ENCODE data around the gene MST1R. TPM values are rescaled to one million over a fixed set of nuclear protein-coding genes. Genes with fewer than 3 reads are reported as not detected.
"Not testable (repeated sequence)": the region's sequence is repeated elsewhere in the genome, so short reads cannot be mapped to it uniquely, and the experiment has no call there.

MST1R gene
- total RNA-seq, 1 donor: 0.81 TPM

DNA sequence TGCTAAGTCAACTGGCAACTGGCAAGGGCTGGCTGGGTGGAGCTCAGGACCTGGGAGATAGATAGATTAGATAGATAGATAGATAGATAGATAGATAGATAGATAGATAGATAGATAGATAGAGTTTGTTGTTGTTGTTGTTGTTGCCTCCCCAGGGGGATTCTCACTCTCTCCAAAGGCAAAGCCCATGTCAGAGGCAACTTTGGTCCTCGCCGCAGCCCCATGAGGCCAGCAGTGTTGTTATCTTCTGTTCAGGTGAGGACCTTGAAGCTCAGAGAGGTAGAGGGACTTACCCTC lies 7.4 kb upstream of the MST1R start:
- TF ChIP-seq CTCF (IDR thresholded peaks at IDR 0.05; ENCODE audit: insufficient read depth, low read length): no peak
- H3K4me3 ChIP-seq (ENCODE audit: low read depth, low read length): no peak overlapping the region
- no peak for DNase-seq (ENCODE audit: low read depth)

GRCh38 chr3:49910409-49911123 lies 6.9 kb upstream of the MST1R start:
- no peak for DNase-seq (ENCODE audit: low read depth)
- no peak overlapping the region for H3K4me3 ChIP-seq (ENCODE audit: low read depth, low read length)
- TF ChIP-seq CTCF (IDR thresholded peaks at IDR 0.05; ENCODE audit: insufficient read depth, low read length): no peak

- DNase-seq (ENCODE audit: low read depth): no peak
- H3K4me3 ChIP-seq (ENCODE audit: low read depth, low read length): no peak overlapping the region
- TF ChIP-seq CTCF (IDR thresholded peaks at IDR 0.05; ENCODE audit: insufficient read depth, low read length): no peak
These were observed 4.9 kb upstream of the MST1R start for GRCh38 chr3:49908373-49909199.

DNA sequence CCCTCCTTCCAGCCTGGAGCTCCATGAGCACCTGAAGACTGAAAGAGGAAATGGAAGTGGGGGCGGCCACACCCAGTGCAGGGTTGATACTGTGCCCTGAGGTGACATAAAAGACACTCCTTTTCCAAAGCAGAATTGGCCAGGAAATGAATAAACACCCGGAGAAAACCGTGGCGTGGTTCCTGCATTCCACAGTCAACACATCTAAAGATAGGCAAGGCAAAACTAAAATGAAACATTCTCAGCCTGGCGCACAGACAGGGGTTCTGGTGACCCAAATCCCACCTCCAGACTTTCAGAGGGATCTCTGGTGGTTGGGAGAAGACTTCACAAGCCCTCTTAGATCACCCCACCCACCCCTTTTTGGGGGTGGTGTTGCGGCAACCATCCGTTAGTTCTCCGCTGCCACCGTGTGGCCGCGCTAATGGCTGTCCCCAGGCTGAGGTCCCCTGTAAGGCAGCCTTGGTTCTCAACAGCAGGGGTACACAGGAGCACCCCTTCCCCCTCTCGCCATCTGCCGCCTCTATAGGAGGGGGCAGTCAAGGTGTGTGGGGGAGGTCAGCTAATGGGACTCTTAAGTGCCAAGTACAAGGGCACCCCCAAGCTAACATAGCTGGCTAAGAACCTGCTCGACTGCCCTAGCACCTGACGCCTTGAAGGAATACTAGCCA lies 2.5 kb upstream of the MST1R start:
- peak; percentile 55 for DNase-seq (ENCODE audit: low read depth)
- TF ChIP-seq CTCF (IDR thresholded peaks at IDR 0.05; ENCODE audit: insufficient read depth, low read length): peak; percentile 68
- H3K4me3 ChIP-seq (ENCODE audit: low read depth, low read length): peak overlapping the region; percentile 45

DNA sequence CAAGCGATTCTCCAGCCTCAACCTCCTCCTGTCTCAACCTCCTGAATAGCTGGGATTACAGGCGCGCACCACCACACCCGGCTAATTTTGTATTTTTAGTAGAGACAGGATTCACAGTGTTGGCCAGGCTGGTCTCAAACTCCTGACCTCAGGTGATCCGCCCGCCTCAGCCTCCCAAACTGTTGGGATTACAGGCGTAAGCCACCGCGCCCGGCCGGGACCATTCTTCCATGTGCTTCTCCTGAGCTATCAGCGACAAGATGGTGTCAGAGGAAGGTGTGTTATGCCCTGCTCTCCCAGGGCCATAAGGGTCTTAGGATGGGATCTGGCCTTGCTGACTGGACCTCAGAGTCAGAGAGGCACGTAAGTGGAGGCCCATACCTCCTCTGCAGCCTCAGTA lies 775 bp upstream of the MST1R start:
- not testable (repeated sequence) for H3K4me3 ChIP-seq (ENCODE audit: low read depth, low read length); DNase-seq (ENCODE audit: low read depth)

GRCh38 chr3:49902511-49903345 lies 945 bp downstream of the MST1R start:
- no peak overlapping the region for H3K4me3 ChIP-seq (ENCODE audit: low read depth, low read length)
- DNase-seq (ENCODE audit: low read depth): no peak

More at GRCh38 chr3:49902511-49903345, 945 bp downstream of the MST1R start:
- TF ChIP-seq CTCF (IDR thresholded peaks at IDR 0.05; ENCODE audit: insufficient read depth, low read length): no peak
